Lower leg skin (tissue), 4 donors: ENCODE measurements around the gene KAZN. TPM values are rescaled to one million over a fixed set of nuclear protein-coding genes. Genes with fewer than 3 reads are reported as not detected.

Source experiments
- DNase-seq, 2 donors: peaks; one replicate each; pipeline ENCODE4 v3.0.0-alpha.2; 2019; ENCODE audit warnings: low spot score in 2 of 2
- H3K4me3 ChIP-seq: fragments of 200-600 bp; sonication (generic); 2 replicates; pipeline ENCODE4 v1.5.1; 2017; ENCODE audit warnings: mild to moderate bottlenecking, low read depth; ENCODE audit not compliant: poor library complexity, severe bottlenecking
- CTCF ChIP-seq, 3 donors: fragments of 450-650 bp; IDR thresholded peaks; one replicate each; pipeline ENCODE4 v1.5.1; 2016; ENCODE audit warnings: antibody characterized with exemption in 3 of 3, mild to moderate bottlenecking in 3 of 3, moderate library complexity in 2 of 3
- POLR2A ChIP-seq, 2 donors: fragments of 450-650 bp; IDR thresholded peaks; one replicate each; pipeline ENCODE4 v1.6.1; 2016 to 2017; ENCODE audit warnings: antibody characterized with exemption in 2 of 2, mild to moderate bottlenecking in 1 of 2, moderate library complexity in 1 of 2
- WGBS, 2 donors: methylation state at CpG; one replicate each; pipeline ENCODE4 v1.1.5; 2018; 5-methylcytosine and 5-hydroxymethylcytosine counted together
- intact Hi-C: fragments of 100-400 bp; cut with DNase I; formaldehyde crosslinking; loops from one replicate; pipeline ENCODE4 v1.15.0; 2023; ENCODE audit warnings: low total_unique reads
- total RNA-seq, 4 donors: library from RNA; depleted of rRNA; stranded (reverse); fragments of >200 nt; gene quantifications; one replicate each; pipeline ENCODE4 v1.1.0, GENCODE V29; 2016

The KAZN gene
- total RNA-seq, 4 donors from 2014 or later, result 21.4 to 36.0 (median 28.4) TPM

GRCh38 chr1:15000671-15001070 lies 402.2 kb downstream of the KAZN start:
- intact Hi-C loops, result no loop called here
- DNase-seq, result no peak
- TF ChIP-seq CTCF (IDR thresholded peaks at IDR 0.05), result no peak
- no peak for TF ChIP-seq POLR2A (IDR thresholded peaks at IDR 0.05)
- 89 to 93% methylated on average over 9 of the region's 9 CpGs for WGBS, 2 donors
- no peak overlapping the region for H3K4me3 ChIP-seq

- intact Hi-C loops, result no loop called here
- WGBS, 2 donors, result 72 to 73% methylated on average over 12 of the region's 12 CpGs
- H3K4me3 ChIP-seq, result no peak overlapping the region
- TF ChIP-seq CTCF (IDR thresholded peaks at IDR 0.05), result no peak
- TF ChIP-seq POLR2A (IDR thresholded peaks at IDR 0.05), result no peak
- DNase-seq, result no peak
Measured at GRCh38 chr1:15001317-15001915, 402.9 kb downstream of the KAZN start.

- intact Hi-C loops, result no loop called here
- DNase-seq, result no peak
- no peak overlapping the region for H3K4me3 ChIP-seq
- 85 to 93% methylated on average over 9 of the region's 9 CpGs for WGBS, 2 donors
- no peak for TF ChIP-seq CTCF (IDR thresholded peaks at IDR 0.05)
- no peak for TF ChIP-seq POLR2A (IDR thresholded peaks at IDR 0.05)
Measured at GRCh38 chr1:15002325-15002724, 403.8 kb downstream of the KAZN start.

GRCh38 chr1:15004396-15004795 lies 405.9 kb downstream of the KAZN start:
- DNase-seq, result no peak
- WGBS, 2 donors, result 56 to 68% methylated on average over 4 of the region's 4 CpGs
- intact Hi-C loops, result no loop called here
- no peak for TF ChIP-seq CTCF (IDR thresholded peaks at IDR 0.05)
- no peak for TF ChIP-seq POLR2A (IDR thresholded peaks at IDR 0.05)
- no peak overlapping the region for H3K4me3 ChIP-seq

GRCh38 chr1:15005116-15005515 lies 406.6 kb downstream of the KAZN start:
- TF ChIP-seq POLR2A (IDR thresholded peaks at IDR 0.05) (no peak), CTCF (IDR thresholded peaks at IDR 0.05) (no peak)
- intact Hi-C loops, result no loop called here
- H3K4me3 ChIP-seq, result no peak overlapping the region
- WGBS, 2 donors, result 67 to 71% methylated on average over 7 of the region's 7 CpGs
- DNase-seq, result no peak

GRCh38 chr1:15007368-15007767 lies 408.9 kb downstream of the KAZN start:
- no peak for DNase-seq
- 81 to 87% methylated on average over 8 to 11 of the region's 11 CpGs for WGBS, 2 donors
- H3K4me3 ChIP-seq, result no peak overlapping the region
- intact Hi-C loops, result no loop called here
- TF ChIP-seq CTCF (IDR thresholded peaks at IDR 0.05), result no peak
- no peak for TF ChIP-seq POLR2A (IDR thresholded peaks at IDR 0.05)
